SKM-1 (cell line): Measurements from ENCODE around the gene RHOC.

ENCODE experiments used
- DNase-seq: peaks from one replicate; lab custom pipeline; 2025; ENCODE audit not compliant: unreplicated experiment; lab: John Stamatoyannopoulos, UW

RHOC gene

DNA sequence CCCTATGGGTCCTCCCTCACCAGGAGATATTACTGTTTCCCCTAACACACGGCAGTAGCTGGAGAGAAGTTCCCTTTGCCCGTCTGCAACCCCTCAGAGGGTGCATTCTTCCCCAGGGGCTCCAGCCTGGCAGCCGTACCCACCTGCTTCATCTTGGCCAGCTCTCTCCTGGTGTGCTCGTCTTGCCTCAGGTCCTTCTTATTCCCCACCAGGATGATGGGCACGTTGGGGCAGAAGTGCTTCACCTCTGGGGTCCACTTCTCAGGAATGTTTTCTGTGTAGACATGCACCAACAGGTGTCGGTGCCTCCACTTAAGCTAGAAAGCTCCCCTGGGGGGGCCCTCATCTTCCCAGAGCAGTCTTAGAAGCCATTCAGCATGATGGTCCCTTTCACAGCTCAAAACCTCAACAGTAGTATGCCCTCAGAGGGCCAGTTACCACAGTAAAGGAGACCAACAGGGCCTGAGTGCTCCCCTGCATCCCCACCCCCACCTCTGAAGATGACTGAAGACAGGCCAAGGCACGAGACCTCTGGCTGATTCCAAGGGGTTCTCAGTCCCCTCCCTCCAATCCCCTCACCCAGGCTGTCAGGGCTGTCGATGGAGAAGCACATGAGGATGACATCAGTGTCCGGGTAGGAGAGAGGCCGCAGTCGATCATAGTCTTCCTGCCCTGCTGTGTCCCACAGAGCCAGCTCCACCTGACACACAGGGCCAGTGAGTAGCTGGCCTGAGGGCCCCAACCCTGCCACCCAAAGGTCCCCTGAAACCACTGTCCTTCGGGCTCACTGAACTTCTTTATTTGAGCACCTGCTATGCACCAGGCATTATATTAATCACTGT is 4.3 kb downstream of the RHOC start:
- DNase-seq, result no peak

DNA sequence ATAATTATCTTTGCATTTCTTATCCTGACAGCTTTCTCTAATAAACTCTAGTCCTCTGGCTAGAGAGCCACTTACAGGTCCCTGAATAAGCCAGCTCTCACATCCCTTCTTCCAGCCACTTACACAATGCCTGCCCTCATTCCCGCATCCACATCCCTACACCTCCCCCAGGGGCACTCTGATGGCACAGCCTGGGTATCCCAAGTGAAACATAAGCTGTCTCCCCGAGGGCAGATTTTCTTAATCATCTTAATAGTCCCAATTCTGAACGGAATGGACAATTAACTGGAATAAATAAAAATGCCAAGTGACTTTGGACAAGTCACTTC is 4.9 kb downstream of the RHOC start:
- DNase-seq, result no peak

DNA sequence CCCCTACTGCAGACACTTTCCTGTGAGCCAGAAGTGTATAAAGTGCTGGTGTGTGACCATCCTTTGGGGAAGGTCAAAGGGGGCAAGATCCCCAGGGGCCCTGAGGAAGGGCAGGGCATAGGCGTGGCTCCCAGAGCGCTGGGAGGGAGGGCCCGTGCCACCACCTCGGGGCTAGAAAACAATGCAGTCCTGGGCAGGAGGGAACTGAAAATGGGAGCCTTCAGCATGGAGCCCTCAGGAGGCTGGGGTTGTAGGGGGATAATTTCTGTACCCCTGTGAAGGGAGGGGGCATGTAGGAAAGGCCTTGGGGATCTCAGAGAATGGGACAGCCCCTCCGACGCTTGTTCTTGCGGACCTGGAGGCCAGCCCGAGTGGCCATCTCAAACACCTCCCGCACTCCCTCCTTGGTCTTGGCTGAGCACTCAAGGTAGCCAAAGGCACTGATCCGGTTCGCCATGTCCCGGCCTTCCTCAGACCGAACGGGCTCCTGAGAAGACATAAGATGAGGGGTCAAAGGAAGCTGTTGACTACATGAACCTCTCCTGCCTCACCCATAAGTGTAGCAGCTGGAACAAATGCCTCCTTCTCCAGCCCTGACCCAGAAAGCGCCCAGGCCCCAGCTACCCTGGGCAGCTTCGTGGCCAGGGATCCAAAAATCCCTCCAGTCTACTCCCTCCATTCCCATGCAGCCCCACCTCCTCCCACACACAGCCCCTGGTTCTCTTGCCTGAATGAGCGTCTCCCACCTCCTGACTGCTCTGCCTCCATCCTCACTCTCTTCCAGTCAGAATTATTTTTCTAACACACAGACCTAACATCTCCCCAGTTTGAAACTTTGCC is 5.5 kb downstream of the RHOC start:
- DNase-seq, result no peak

DNA sequence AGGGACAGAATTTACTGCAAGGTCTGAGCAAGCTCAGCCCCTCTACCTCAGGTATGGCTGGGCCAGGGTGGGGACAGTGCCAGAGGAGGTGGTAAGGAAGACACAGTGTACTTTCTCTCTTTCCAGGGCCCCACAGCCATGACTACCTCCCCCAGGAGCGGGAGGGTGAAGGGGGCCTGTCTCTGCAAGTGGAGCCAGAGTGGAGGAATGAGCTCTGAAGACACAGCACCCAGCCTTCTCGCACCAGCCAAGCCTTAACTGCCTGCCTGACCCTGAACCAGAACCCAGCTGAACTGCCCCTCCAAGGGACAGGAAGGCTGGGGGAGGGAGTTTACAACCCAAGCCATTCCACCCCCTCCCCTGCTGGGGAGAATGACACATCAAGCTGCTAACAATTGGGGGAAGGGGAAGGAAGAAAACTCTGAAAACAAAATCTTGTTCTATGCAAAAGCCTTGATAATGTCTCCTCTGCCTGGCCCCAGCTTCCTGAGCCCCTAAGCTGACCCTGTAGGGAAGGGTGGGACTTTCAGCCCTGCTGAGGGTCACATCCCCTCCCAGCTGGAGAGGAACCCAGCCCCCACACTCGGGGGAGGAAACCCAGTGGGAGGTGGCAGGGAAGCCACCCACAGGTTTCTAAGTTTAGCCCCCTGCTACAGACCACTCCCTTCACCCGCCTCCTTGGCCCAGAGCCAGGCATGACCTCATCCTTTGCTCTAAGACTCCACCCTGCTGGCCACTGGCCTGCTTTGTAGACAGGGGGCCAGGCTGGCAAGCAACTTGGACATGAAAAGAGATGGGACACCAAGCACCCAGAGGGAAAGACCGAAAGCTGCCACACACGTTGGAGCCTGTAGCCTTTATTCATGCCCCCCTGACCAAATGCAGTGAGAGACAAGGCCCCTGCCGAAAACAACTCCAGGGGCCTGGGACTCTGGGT is 6.4 kb downstream of the RHOC start:
- DNase-seq, result peak; percentile 86

DNA sequence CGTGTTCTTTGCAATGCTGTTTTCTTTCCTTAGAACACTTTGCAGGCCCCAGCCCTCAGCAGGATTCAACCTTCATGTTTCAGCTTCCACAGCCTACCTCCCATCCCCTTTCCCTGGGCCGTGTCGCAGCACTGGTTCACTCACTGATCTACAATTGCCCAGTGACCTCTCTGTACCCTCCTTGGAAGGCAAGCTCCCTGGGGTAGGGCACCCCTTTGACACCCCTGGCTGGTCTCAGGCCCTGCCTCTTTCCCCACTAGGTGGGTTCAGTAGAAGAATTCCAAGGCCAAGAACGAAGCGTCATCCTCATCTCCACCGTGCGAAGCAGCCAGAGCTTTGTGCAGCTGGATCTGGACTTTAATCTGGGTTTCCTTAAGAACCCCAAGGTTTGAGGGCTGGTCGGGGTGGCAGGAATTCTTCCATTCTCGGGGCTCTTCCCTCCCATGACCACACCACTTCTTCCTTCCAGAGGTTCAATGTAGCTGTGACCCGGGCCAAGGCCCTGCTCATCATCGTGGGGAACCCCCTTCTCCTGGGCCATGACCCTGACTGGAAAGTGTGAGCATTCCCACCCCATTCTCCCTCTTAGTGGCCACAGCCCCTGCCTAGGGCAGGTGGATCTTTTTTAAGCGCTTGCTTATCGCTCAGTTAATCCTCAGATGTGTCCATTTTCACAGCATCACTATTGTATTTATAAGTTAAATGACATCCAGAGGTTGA is 7.3 kb downstream of the RHOC start:
- DNase-seq, result no peak

DNA sequence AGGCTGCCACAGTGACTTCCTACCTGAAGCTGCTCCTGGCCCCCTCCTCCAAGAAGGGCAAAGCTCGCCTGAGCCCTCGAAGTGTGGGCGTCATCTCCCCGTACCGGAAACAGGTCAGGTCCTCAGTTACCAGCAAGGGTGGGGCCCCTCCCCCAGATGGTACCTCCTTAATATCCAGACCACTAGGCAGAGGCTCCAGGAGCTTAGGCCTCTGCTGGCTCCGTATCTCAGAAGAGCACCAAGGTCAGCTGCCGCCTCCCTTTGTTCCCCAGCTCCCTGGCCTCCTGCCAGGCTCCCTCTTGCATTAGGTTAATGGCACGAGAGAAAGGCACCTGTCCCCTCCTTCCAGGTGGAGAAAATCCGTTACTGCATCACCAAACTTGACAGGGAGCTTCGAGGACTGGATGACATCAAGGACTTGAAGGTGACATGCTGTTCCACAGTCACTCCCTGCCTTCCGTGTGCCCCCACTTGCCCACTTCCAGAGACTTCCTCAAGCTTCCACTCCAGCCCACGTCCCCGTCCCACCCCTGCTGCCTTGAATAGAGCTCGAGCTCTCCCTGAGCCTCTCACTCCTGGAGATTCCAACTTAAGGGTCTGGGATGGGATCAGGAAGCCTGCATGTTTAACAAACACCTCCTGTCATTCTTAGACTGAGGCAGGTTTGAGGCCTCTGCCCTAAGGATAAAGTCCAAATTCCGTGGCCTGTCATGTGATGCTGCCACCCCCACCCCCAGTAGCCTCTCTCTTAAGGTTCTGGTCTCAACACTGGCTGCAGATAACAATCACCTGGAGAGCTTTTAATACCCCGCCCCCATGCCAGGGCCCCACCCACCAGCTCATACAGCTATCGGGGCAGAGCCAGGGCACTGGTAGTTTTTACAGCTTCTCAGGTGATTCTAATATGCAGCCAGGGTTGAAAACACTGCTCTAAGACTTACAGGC is 8.3 kb downstream of the RHOC start:
- no peak for DNase-seq

DNA sequence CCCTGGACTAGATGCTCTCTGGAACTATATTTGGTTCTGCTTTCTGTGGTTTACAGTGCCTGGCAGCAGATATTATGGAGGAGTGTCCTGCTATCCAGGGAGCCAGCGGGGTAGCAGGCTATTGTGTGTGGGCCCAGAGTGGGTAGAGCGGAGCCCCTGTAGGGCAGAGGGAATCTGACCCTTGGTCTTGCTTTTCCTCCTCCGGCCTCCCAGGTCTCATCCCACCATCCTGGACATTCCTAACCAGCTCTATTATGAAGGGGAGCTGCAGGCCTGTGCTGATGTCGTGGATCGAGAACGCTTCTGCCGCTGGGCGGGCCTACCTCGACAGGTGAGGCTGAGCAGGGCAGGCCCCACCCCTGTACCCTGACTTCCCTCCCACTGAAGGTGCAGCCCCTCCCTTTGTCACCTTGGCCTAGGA is 9.1 kb downstream of the RHOC start:
- no peak for DNase-seq

DNA sequence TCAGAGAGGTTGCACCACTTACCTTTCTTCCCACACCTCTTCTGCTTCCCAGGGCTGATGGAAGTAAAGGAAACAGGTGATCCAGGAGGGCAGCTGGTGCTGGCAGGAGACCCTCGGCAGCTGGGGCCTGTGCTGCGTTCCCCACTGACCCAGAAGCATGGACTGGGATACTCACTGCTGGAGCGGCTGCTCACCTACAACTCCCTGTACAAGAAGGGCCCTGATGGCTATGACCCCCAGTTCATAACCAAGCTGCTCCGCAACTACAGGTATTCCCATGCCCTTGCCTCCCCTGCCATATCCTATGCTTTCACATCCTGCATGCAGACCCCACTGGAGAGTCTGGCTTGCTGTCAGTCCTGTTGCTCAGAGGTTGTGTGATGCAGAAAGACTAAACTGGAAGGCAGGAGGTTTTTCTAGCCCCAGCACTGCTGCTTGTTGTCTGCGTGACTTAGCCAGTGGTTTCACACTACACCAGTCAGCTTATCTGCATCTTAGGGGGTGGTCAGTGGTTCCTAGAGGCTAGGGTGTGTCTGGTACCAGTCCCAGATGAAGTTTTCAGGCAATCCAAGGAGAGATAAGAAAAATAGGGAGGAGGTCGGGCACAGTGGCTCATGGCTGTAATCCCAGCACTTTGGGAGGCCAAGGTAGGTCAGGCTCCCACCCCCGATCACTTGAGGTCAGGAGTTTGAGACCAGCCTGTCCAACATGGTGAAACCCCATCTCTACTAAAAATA is 10.2 kb downstream of the RHOC start:
- DNase-seq, result no peak

DNA sequence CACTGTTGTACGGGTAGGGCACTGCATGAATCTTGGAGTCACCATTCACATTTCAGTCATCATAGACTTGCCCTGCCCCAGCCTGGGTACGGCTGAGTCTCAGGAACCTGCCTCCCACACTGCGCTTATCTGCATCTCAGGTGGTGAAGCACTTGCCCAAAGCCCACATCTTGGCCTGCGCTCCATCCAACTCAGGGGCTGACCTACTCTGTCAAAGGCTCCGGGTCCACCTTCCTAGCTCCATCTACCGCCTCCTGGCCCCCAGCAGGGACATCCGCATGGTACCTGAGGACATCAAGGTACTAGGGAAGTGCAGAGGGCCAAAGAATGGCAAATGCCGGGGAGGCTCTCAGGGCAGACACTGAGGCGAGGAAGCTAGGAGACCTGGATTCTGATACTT is 11.7 kb downstream of the RHOC start:
- no peak for DNase-seq

DNA sequence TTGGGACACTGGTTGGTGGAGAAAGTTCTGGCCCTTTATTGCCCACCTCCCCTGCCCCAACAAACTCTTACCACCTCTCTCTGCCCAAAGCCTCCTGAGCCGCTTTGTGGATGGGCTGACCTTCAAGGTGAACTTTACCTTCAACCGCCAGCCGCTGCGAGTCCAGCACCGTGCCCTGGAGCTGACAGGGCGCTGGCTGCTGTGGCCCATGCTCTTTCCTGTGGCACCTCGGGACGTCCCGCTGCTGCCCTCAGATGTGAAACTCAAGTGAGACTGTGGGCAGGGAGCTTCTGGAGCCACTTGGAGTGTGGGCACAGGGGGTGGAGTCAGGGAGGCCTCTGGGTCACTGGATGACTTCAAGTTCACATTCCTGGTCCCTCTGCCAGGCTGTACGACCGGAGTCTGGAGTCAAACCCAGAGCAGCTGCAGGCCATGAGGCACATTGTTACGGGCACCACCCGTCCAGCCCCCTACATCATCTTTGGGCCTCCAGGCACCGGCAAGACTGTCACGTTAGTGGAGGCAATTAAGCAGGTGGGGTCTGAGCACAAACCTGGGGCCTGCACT is 12.5 kb downstream of the RHOC start:
- DNase-seq, result no peak

DNA sequence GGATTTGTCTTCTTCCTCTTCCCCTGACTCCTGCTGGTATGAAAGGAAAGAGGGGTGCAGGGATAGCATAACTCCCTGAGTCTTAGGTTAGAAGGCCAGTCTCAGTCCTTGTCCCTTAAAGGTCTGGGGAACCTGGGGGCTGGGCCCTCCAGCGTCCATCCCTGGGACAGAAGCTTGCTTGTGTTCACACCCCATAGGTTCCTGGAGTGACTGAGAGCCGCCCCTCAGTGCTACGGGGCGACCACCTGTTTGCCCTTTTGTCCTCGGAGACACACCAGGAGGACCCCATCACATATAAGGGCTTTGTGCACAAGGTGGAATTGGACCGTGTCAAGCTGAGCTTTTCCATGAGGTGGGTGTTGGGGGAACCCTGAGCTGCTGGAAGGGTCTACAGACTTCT is 13.1 kb downstream of the RHOC start:
- DNase-seq, result no peak

DNA sequence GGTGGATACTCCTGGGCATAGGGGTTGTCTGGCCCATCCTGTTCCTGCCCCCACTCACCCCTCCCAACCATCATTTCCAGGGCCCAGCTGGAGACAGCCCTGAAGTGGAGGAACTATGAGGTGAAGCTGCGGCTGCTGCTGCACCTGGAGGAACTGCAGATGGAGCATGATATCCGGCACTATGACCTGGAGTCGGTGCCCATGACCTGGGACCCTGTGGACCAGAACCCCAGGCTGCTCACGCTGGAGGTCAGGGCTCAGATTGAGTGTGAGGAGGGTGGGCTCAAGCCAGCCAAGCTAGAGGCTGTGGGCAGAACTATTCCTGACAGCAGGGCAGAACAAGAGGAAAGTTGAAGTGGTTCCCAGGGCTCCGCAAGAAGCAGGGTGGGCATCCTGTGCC is 14.2 kb downstream of the RHOC start:
- no peak for DNase-seq

DNA sequence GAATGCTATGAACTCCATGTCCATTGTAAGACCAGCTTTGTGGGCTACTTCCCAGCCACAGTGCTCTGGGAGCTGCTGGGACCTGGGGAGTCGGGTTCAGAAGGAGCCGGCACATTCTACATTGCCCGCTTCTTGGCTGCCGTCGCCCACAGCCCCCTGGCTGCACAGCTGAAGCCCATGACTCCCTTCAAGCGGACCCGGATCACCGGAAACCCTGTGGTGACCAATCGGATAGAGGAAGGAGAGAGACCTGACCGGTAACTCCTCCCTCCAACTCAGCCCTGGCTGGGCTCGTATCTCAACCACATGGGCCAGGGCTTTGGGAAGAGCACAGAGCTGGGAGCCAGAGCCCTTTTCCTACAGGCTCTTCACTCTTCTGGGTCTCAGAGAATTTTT is 17.1 kb downstream of the RHOC start:
- DNase-seq, result no peak

DNA sequence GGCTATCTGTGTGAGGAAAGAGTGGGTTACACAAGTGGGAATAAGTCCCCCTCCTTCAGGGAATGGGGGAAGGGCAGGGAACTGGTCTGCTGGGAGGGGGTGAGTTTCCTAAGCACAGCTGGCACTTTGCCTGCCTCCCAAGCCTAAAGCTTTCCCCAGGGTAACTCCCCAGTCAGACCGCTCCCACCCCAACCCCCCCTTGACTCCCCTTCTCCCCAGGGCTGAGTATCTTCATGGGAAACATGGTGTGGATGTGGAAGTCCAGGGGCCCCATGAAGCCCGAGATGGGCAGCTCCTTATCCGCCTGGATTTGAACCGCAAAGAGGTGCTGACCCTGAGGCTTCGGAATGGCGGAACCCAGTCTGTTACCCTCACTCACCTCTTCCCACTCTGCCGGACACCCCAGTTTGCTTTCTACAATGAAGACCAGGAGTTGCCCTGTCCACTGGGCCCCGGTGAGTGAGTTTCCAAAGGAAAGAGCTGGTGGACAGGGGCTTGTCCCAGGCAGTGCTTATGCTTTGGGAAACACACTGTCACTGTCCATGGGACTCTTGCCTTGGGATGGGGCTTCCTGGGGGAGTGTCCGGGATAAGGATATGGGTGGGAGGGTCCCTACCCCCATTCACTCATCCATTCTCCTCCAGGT is 17.6 kb downstream of the RHOC start:
- no peak for DNase-seq

DNA sequence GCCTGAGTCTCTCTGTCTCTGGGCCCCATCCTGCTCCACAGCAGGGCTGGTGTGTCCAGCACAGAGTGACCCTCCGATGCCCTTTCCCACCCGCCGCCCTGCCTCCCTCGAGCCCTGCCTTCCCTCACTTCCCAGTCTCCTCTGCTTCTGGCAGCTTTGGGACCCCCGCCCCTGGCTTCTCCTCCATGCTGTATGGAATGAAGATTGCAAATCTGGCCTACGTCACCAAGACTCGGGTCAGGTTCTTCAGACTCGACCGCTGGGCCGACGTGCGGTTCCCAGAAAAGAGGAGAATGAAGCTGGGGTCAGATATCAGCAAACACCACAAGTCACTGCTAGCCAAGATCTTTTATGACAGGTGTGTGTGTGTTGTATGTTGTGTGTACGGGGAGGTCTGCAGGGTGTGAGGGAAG is 18.1 kb downstream of the RHOC start:
- DNase-seq, result no peak

DNA sequence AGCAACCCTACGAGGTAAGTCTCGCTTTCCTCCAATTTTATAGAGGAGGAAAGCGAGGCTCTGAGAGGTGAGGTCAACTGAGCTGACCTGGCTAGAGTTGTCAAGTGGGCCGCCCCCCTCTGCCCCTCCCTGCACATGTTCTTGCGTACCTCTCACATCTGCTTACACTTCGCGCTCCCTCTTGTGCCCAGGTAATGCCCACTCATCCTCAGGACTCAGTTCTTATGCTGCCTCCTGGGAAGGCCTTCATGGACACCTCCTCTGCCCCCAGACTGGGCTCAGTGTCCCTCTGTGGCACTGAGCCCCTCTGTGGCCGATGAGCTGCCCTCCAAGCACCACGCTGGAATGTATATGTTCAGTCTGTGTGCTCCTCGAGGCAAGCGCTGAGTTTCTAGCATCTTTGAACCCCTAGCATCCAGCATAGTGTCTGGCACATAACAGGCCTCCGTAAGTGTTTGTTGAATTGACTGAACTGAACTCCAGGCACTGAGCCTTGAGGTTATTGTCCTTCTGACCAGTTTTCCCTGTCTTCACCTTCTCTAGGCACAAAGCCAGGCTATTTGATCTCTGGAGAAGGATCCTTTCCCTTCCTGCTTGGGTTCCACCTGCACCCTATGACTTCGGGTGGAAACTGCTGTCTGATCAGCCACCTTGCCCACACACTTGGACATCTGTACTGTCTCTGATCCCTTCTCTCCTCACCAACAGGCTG is 19.0 kb downstream of the RHOC start:
- no peak for DNase-seq

DNA sequence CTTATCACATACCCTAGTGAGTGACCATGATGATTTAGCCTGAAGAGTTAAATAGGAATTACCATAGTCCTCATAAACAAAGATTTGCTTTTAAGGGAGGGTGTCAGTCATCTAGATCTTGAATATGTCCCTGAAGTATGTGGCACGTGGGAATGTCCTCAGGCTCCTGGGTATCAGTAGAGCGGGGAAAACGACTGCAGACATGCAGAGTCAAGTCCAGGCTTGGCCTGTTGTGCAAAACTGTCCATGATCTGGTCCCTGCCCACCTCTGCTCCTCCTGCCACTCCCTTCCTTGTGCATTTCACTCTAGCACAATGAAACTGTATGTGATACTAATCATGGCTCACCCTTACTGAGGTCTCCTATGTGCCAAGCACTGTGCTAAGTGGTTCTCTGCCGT is 19.6 kb downstream of the RHOC start:
- no peak for DNase-seq
